Fibroblast of lung (primary cell): ENCODE results near the gene ACVR2B. TPM values are rescaled to one million over a fixed set of nuclear protein-coding genes. Genes with fewer than 3 reads are reported as not detected.

Experiments
- DNase-seq, 2 donors: peaks; one replicate each; pipeline versions ENCODE4 v3.0.0 to v3.0.0-alpha.2; 2010; ENCODE audit warnings: low read depth in 2 of 2
- H2AFZ ChIP-seq: 2 replicates; pipeline ENCODE4 v1.5.1; 2012; ENCODE audit warnings: low read length, control low read depth, inconsistent platforms
- H3K27ac ChIP-seq: 2 replicates; pipeline ENCODE4 v1.5.1; 2011; ENCODE audit warnings: low read length, control low read depth; ENCODE audit not compliant: insufficient read depth
- H3K27me3 ChIP-seq: 2 replicates; pipeline ENCODE4 v1.5.1; 2011; ENCODE audit warnings: mild to moderate bottlenecking, low read length; ENCODE audit not compliant: control insufficient read depth, insufficient read depth
- H3K36me3 ChIP-seq: 2 replicates; pipeline ENCODE4 v1.5.1; 2011; ENCODE audit warnings: low read length; ENCODE audit not compliant: control insufficient read depth, insufficient read depth
- H3K4me1 ChIP-seq: 2 replicates; pipeline ENCODE4 v1.5.1; 2011; ENCODE audit warnings: low read length; ENCODE audit not compliant: control insufficient read depth, insufficient read depth; ENCODE audit errors: extremely low read depth
- H3K4me2 ChIP-seq: 2 replicates; pipeline ENCODE4 v1.5.1; 2011; ENCODE audit warnings: low read length, control low read depth; ENCODE audit not compliant: insufficient read depth; ENCODE audit errors: extremely low read depth
- H3K4me3 ChIP-seq, 4 experiments: fragments of 200-600 bp in 1 of 4; sonication (generic) in 1 of 4; replicated peaks in 1 of 4; 2 replicates each; pipeline ENCODE4 v1.5.1; 2011 to 2016; ENCODE audit warnings: low read length in 4 of 4, low read depth in 3 of 4, mild to moderate bottlenecking in 3 of 4, control low read depth in 2 of 4, inconsistent platforms in 1 of 4, mixed read lengths in 1 of 4; ENCODE audit not compliant: insufficient read depth in 1 of 4; ENCODE audit errors: control extremely low read depth in 1 of 4
- H3K79me2 ChIP-seq: 2 replicates; pipeline ENCODE4 v1.5.1; 2012; ENCODE audit warnings: mild to moderate bottlenecking, low read length, inconsistent platforms; ENCODE audit not compliant: control insufficient read depth, insufficient read depth
- H3K9ac ChIP-seq: 2 replicates; pipeline ENCODE4 v1.5.1; 2011; ENCODE audit warnings: mild to moderate bottlenecking, low read length, control low read depth; ENCODE audit not compliant: insufficient read depth
- H3K9me3 ChIP-seq: 2 replicates; pipeline ENCODE4 v1.5.1; 2012; ENCODE audit warnings: low read depth, low read length; ENCODE audit not compliant: control insufficient read depth, insufficient read depth
- H4K20me1 ChIP-seq: 2 replicates; pipeline ENCODE4 v1.5.1; 2011; ENCODE audit warnings: low read length; ENCODE audit not compliant: control insufficient read depth, insufficient read depth; ENCODE audit errors: extremely low read depth
- CTCF ChIP-seq, 2 donors: IDR thresholded peaks in 1 of 2; conservative IDR thresholded peaks in 1 of 2; 1 replicate in 1 of 2; 2 replicates in 1 of 2; pipeline ENCODE4 v1.5.1; 2011 to 2012; ENCODE audit warnings: low read length in 2 of 2, control low read depth in 1 of 2, inconsistent platforms in 1 of 2, low read depth in 1 of 2, mild to moderate bottlenecking in 1 of 2
- EZH2 ChIP-seq: IDR thresholded peaks from 2 replicates; pipeline ENCODE4 v1.5.1; 2012; ENCODE audit warnings: low read length, control low read depth, mild to moderate bottlenecking; ENCODE audit errors: missing control alignments
- polyA plus RNA-seq, 2 donors: library from polyadenylated mRNA; depleted of rRNA in 1 of 2; stranded (reverse) in 1 of 2; unstranded in 1 of 2; fragments of >200 nt; gene quantifications; 2 replicates each; pipeline ENCODE4 v1.2.1, GENCODE V29; 2011 to 2012; ENCODE audit warnings: missing spikeins in 1 of 2
- total RNA-seq: library from RNA; depleted of rRNA; stranded (reverse); fragments of >200 nt; gene quantifications from 2 replicates; pipeline ENCODE4 v1.2.1, GENCODE V29; 2014

The ACVR2B gene
- total and polyA plus RNA-seq, 2 donors (not counting 1 experiment from before 2014, with no cell fraction given) = 0.60 to 2.6 TPM

GRCh38 chr3:38469852-38470251 lies 16.2 kb downstream of the ACVR2B start:
- Histone ChIP-seq H3K4me1 (no peaks in the 10 kb centered on the region), H3K9ac (no peak overlapping the region), H3K79me2 (no peaks in the 10 kb centered on the region), H3K4me3 (no peak overlapping the region), H3K36me3 (no peaks in the 10 kb centered on the region), H2AFZ (no peak overlapping the region), H3K4me2 (no peak overlapping the region), H3K27me3 (no peaks in the 10 kb centered on the region), H3K9me3 (no peaks in the 10 kb centered on the region), H4K20me1 (no peaks in the 10 kb centered on the region), H3K27ac (no peak overlapping the region)
- DNase-seq = no peak
- TF ChIP-seq CTCF (conservative IDR thresholded peaks at IDR 0.05 in 1 of 2, IDR thresholded peaks at IDR 0.05 in 1 of 2; ENCODE audit: low read depth in 1 of 2, low read length in 2 of 2) (no peak), EZH2 (no peak)

GRCh38 chr3:38471260-38471857 lies 17.7 kb downstream of the ACVR2B start:
- Histone ChIP-seq H4K20me1 (no peaks in the 10 kb centered on the region), H3K4me3 (no peak overlapping the region), H3K27me3 (no peaks in the 10 kb centered on the region), H3K79me2 (no peaks in the 10 kb centered on the region), H3K27ac (no peak overlapping the region), H3K9me3 (no peaks in the 10 kb centered on the region), H3K4me2 (no peak overlapping the region), H2AFZ (no peak overlapping the region), H3K36me3 (no peaks in the 10 kb centered on the region), H3K4me1 (no peaks in the 10 kb centered on the region), H3K9ac (no peak overlapping the region)
- TF ChIP-seq CTCF (conservative IDR thresholded peaks at IDR 0.05 in 1 of 2, IDR thresholded peaks at IDR 0.05 in 1 of 2; ENCODE audit: low read depth in 1 of 2, low read length in 2 of 2) = no peak
- no peak for TF ChIP-seq EZH2
- peak in 1 of 2 donors; percentile 7 for DNase-seq

DNA sequence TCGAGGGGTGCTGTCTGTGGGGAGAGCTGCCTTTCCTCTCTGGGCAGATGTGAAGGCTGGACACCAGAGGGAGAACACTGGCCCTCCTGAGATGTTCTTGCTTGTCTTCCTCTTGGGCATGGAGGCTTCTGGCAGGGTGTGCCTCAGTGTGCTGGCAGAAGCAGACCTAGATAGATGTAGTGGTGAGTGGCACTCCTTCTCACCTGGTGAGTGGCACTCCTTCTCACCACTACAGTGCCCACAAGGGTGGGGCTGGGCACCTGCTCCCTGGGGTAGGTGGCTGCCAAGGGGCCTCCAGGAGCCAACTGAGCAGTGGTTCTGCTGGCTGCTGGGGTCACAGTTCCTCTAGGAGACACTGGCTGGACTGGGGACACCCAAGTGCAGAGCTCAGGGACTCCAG lies 18.7 kb downstream of the ACVR2B start:
- DNase-seq = no peak
- Histone ChIP-seq H3K27me3 (no peaks in the 10 kb centered on the region), H3K4me2 (no peak overlapping the region), H3K4me3 (no peak overlapping the region), H4K20me1 (no peaks in the 10 kb centered on the region), H3K4me1 (no peaks in the 10 kb centered on the region), H3K9ac (no peak overlapping the region), H3K9me3 (no peaks in the 10 kb centered on the region), H3K36me3 (no peaks in the 10 kb centered on the region), H3K27ac (no peak overlapping the region), H2AFZ (no peak overlapping the region), H3K79me2 (no peaks in the 10 kb centered on the region)
- no peak for TF ChIP-seq CTCF (conservative IDR thresholded peaks at IDR 0.05 in 1 of 2, IDR thresholded peaks at IDR 0.05 in 1 of 2; ENCODE audit: low read depth in 1 of 2, low read length in 2 of 2)
- TF ChIP-seq EZH2 = no peak
